HEK293 (cell line): ENCODE data around the gene NAPB.

Experiments
- MYNN ChIP-seq: fragments of 450-650 bp; formaldehyde crosslinking; IDR thresholded peaks from 2 replicates; pipeline ENCODE4 v1.5.1; 2016; ENCODE audit warnings: missing biosample characterization, missing genetic modification characterization, borderline replicate concordance
- ZNF302 ChIP-seq: fragments of 450-650 bp; formaldehyde crosslinking; IDR thresholded peaks from 2 replicates; pipeline ENCODE4 v1.5.1; 2016; ENCODE audit warnings: missing biosample characterization, missing genetic modification characterization, low read depth
- ZNF830 ChIP-seq: fragments of 450-650 bp; IDR thresholded peaks from 2 replicates; pipeline ENCODE4 v1.5.0; 2018; ENCODE audit warnings: missing biosample characterization, missing genetic modification characterization, low read depth, mild to moderate bottlenecking, moderate library complexity
- TF ChIP-seq, protein P1 (sequence below): sonication (generic); formaldehyde crosslinking; IDR thresholded peaks from 2 replicates; pipeline ENCODE4 v1.8.1; 2022; ENCODE audit warnings: mild to moderate bottlenecking, moderate library complexity, missing genetic modification reagents
- TF ChIP-seq, protein P2 (sequence below): fragments of 450-650 bp; formaldehyde crosslinking; IDR thresholded peaks from 2 replicates; pipeline ENCODE4 v1.5.1; 2016; ENCODE audit warnings: missing biosample characterization, missing genetic modification characterization
- TF ChIP-seq, protein P3 (sequence below): fragments of 450-650 bp; formaldehyde crosslinking; IDR thresholded peaks from 2 replicates; pipeline ENCODE4 v1.5.1; 2016; ENCODE audit warnings: missing biosample characterization, missing genetic modification characterization

DNA sequence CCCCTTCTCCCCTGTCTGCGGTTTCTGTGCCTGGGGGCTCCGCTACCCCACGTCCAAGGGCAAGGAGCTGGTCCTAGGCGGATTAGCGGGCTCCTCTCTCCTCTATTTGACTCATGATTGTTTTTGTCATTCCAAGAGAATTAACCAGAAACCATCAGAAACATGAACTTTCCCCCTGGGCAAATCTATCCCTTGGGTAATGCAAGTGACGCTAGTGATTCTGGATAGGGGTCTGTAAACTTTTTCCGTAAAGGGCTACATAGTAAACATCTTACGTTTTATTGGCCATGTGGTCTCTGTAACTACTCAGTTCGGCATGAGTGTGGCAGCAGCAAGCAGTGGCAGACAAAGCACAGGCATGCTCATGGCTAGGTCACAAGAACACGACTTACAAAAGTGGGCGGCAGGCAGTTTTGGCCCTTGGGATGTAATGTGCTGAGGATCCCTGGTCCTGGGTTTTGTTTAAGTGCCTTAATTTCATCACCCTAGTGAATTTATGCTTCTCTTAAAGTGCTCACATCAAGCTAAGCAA lies 30.7 kb upstream of the NAPB start:
- TF ChIP-seq, protein P1, sequence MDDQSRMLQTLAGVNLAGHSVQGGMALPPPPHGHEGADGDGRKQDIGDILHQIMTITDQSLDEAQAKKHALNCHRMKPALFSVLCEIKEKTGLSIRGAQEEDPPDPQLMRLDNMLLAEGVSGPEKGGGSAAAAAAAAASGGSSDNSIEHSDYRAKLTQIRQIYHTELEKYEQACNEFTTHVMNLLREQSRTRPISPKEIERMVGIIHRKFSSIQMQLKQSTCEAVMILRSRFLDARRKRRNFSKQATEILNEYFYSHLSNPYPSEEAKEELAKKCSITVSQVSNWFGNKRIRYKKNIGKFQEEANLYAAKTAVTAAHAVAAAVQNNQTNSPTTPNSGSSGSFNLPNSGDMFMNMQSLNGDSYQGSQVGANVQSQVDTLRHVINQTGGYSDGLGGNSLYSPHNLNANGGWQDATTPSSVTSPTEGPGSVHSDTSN (CRISPR knock-in tag), result no peak
- TF ChIP-seq ZNF302 (tag by site-specific recombination), result no peak
- TF ChIP-seq, protein P2, sequence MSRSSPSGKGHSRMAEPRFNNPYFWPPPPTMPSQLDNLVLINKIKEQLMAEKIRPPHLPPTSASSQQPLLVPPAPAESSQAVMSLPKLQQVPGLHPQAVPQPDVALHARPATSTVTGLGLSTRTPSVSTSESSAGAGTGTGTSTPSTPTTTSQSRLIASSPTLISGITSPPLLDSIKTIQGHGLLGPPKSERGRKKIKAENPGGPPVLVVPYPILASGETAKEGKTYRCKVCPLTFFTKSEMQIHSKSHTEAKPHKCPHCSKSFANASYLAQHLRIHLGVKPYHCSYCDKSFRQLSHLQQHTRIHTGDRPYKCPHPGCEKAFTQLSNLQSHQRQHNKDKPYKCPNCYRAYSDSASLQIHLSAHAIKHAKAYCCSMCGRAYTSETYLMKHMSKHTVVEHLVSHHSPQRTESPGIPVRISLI (tag by site-specific recombination), result no peak
- TF ChIP-seq MYNN (tag by site-specific recombination), result no peak
- TF ChIP-seq, protein P3, sequence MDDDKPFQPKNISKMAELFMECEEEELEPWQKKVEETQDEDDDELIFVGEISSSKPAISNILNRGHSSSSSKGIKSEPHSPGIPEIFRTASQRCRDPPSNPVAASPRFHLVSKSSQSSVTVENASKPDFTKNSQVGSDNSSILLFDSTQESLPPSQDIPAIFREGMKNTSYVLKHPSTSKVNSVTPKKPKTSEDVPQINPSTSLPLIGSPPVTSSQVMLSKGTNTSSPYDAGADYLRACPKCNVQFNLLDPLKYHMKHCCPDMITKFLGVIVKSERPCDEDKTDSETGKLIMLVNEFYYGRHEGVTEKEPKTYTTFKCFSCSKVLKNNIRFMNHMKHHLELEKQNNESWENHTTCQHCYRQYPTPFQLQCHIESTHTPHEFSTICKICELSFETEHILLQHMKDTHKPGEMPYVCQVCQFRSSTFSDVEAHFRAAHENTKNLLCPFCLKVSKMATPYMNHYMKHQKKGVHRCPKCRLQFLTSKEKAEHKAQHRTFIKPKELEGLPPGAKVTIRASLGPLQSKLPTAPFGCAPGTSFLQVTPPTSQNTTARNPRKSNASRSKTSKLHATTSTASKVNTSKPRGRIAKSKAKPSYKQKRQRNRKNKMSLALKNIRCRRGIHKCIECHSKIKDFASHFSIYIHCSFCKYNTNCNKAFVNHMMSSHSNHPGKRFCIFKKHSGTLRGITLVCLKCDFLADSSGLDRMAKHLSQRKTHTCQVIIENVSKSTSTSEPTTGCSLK (tag by site-specific recombination), result no peak
- no peak for TF ChIP-seq ZNF830 (tag by site-specific recombination)
